ENCODE data around the gene CFAP99.

The CFAP99 gene

GRCh38 chr4:2393353-2394270 is 25.1 kb upstream of the CFAP99 start:
- no peak for DNase-seq

GRCh38 chr4:2394528-2394927 is 24.2 kb upstream of the CFAP99 start:
- DNase-seq, result no peak

GRCh38 chr4:2395038-2395437 is 23.7 kb upstream of the CFAP99 start:
- no peak for DNase-seq

- no peak for DNase-seq
Observed at GRCh38 chr4:2395584-2395983, 23.2 kb upstream of the CFAP99 start.

GRCh38 chr4:2396781-2397368 is 21.9 kb upstream of the CFAP99 start:
- no peak for DNase-seq

GRCh38 chr4:2397596-2398379 is 21.0 kb upstream of the CFAP99 start:
- DNase-seq, result no peak

- DNase-seq, result no peak
Observed at GRCh38 chr4:2399216-2399615, 19.5 kb upstream of the CFAP99 start.

- DNase-seq, result no peak
Observed at GRCh38 chr4:2399631-2400190, 19.0 kb upstream of the CFAP99 start.

GRCh38 chr4:2400841-2401609 is 17.7 kb upstream of the CFAP99 start:
- no peak for DNase-seq

GRCh38 chr4:2401610-2401983 is 17.2 kb upstream of the CFAP99 start:
- DNase-seq, result no peak

- no peak for DNase-seq
Observed at GRCh38 chr4:2402048-2402842, 16.5 kb upstream of the CFAP99 start.

GRCh38 chr4:2402941-2403340 is 15.8 kb upstream of the CFAP99 start:
- DNase-seq, result no peak

- DNase-seq, result no peak
Observed at GRCh38 chr4:2406406-2406805, 12.3 kb upstream of the CFAP99 start.

- DNase-seq, result no peak
Observed at GRCh38 chr4:2406920-2407319, 11.8 kb upstream of the CFAP99 start.

GRCh38 chr4:2407991-2408342 is 10.8 kb upstream of the CFAP99 start:
- DNase-seq, result no peak

GRCh38 chr4:2408401-2408958 is 10.3 kb upstream of the CFAP99 start:
- no peak for DNase-seq

- DNase-seq, result no peak
Observed at GRCh38 chr4:2408976-2409375, 9.8 kb upstream of the CFAP99 start.

- no peak for DNase-seq
Observed at GRCh38 chr4:2409381-2409783, 9.4 kb upstream of the CFAP99 start.

- no peak for DNase-seq
Observed at GRCh38 chr4:2411786-2412510, 6.8 kb upstream of the CFAP99 start.

- DNase-seq, result peak; percentile 31
Observed at GRCh38 chr4:2412534-2412884, 6.2 kb upstream of the CFAP99 start.

Data from GF-D8 (cell line).